ENCODE results near the gene NHS. TPM values are rescaled to one million over a fixed set of nuclear protein-coding genes. Genes with fewer than 3 reads are reported as not detected.

Gene NHS
- total and polyA plus RNA-seq, 2 of the 13 experiments (the other 11 are each of a cell fraction or from before 2014, with no cell fraction given): 0.02 TPM; not detected in 1

DNA sequence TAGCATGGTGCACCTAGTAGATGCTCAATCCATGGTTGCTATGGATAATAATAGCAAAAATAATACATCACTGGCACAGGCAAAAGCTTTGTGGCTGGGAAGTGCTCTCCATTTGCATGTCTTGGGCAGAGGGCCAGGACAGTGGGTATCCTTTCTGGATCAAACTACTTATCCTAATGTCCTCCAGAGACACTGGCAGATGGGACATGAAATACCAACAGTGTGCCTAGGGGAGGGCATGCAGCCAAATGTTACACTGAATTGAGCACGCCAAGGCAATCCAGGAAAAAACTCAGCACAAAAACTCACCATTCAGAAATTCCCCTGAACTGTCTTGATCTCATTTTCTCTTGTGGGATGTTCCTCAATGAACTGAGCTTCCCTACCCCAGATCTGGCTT, 263.7 kb downstream of the NHS start (continued):
- TF ChIP-seq ZBTB46 (CRISPR knock-in tag; IDR thresholded peaks at IDR 0.05; ENCODE audit: borderline replicate concordance) (no peak), PRPF4 (IDR thresholded peaks at IDR 0.05; ENCODE audit: low read depth, low read length, poor library complexity, severe bottlenecking) (no peak), ZBTB3 (CRISPR knock-in tag; IDR thresholded peaks at IDR 0.05; ENCODE audit: borderline replicate concordance, low read depth) (no peak), ZNF24 (IDR thresholded peaks at IDR 0.05) (no peak)
- TF ChIP-seq, protein P1, sequence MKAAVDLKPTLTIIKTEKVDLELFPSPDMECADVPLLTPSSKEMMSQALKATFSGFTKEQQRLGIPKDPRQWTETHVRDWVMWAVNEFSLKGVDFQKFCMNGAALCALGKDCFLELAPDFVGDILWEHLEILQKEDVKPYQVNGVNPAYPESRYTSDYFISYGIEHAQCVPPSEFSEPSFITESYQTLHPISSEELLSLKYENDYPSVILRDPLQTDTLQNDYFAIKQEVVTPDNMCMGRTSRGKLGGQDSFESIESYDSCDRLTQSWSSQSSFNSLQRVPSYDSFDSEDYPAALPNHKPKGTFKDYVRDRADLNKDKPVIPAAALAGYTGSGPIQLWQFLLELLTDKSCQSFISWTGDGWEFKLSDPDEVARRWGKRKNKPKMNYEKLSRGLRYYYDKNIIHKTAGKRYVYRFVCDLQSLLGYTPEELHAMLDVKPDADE (CRISPR knock-in tag; IDR thresholded peaks at IDR 0.05): no peak

DNA sequence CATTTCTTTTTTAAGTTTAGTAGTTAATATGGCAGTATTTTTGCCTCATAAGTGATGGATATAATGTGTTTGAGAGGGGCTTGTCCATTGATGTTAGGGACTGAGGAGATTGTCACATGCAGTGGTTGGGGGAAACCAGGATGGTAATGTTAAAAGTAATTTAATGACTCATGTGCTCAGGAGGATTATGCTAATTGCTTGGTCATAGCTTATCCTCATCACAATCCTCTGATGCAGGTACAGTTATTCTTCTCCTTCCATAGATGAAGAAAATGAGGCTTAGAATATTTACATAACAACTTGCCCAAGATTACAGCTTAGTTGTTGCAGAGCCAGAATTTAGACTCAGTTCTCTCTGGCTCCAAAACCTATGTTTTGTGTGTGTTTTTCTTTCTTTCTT, 267.9 kb downstream of the NHS start:
- no peak overlapping the region for H3K9ac ChIP-seq (ENCODE audit: insufficient read depth, low read depth, low read length)
- in situ Hi-C loops (cut with HindIII; ENCODE audit: extremely low pct_ligation_motif_present, low pct_unique_long_range_greater_than_20kb): no loop called here
- H3K27me3 ChIP-seq (ENCODE audit: control insufficient read depth in 1 of 2, insufficient read depth in 2 of 2, low read length in 2 of 2): no peaks in the 10 kb centered on the region
- H3K79me2 ChIP-seq (ENCODE audit: insufficient read depth, low read length): no peaks in the 10 kb centered on the region
- no peaks in the 10 kb centered on the region for H3K9me3 ChIP-seq (ENCODE audit: low read length)
- no peaks in the 10 kb centered on the region for H4K20me1 ChIP-seq (ENCODE audit: insufficient read depth, low read length)
- no peak for TF ChIP-seq ZNF652 (CRISPR knock-in tag; IDR thresholded peaks at IDR 0.05; ENCODE audit: borderline replicate concordance, low read depth)
- no peak for TF ChIP-seq ZNF746 (CRISPR knock-in tag; IDR thresholded peaks at IDR 0.05)
- no peak for TF ChIP-seq ZNF713 (CRISPR knock-in tag; IDR thresholded peaks at IDR 0.05)
- no peak for TF ChIP-seq ZIK1 (CRISPR knock-in tag; IDR thresholded peaks at IDR 0.05; ENCODE audit: borderline replicate concordance, low read depth)
- TF ChIP-seq HNF4G (IDR thresholded peaks at IDR 0.05; ENCODE audit: borderline replicate concordance, low read depth, low read length): no peak
- TF ChIP-seq HNF4G (CRISPR knock-in tag; IDR thresholded peaks at IDR 0.05; ENCODE audit: borderline replicate concordance, low read depth): no peak
- TF ChIP-seq SOX6 (IDR thresholded peaks at IDR 0.05): no peak
- no peak for TF ChIP-seq SOX6 (CRISPR knock-in tag; IDR thresholded peaks at IDR 0.05)
- no peak for TF ChIP-seq ZNF326 (CRISPR knock-in tag; IDR thresholded peaks at IDR 0.05; ENCODE audit: borderline replicate concordance)
- TF ChIP-seq ELF4 (CRISPR knock-in tag; IDR thresholded peaks at IDR 0.05; ENCODE audit: borderline replicate concordance): no peak
- TF ChIP-seq ATAD3A (CRISPR knock-in tag; IDR thresholded peaks at IDR 0.05): no peak
- no peak for TF ChIP-seq MED13 (CRISPR knock-in tag; IDR thresholded peaks at IDR 0.05)
- TF ChIP-seq RARA (CRISPR knock-in tag; IDR thresholded peaks at IDR 0.05): no peak
- no peak for TF ChIP-seq MZF1 (CRISPR knock-in tag; IDR thresholded peaks at IDR 0.05; ENCODE audit: borderline replicate concordance)
- TF ChIP-seq TGIF2 (CRISPR knock-in tag; IDR thresholded peaks at IDR 0.05): no peak
- TF ChIP-seq, protein P2, sequence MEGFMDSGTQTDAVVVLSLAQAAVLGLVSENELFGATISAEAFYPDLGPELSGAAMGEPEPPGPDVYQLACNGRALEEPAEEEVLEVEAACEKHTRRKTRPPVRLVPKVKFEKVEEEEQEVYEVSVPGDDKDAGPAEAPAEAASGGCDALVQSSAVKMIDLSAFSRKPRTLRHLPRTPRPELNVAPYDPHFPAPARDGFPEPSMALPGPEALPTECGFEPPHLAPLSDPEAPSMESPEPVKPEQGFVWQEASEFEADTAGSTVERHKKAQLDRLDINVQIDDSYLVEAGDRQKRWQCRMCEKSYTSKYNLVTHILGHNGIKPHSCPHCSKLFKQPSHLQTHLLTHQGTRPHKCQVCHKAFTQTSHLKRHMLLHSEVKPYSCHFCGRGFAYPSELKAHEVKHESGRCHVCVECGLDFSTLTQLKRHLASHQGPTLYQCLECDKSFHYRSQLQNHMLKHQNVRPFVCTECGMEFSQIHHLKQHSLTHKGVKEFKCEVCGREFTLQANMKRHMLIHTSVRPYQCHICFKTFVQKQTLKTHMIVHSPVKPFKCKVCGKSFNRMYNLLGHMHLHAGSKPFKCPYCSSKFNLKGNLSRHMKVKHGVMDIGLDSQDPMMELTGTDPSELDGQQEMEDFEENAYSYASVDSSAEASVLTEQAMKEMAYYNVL (CRISPR knock-in tag; IDR thresholded peaks at IDR 0.05; ENCODE audit: borderline replicate concordance): no peak
- no peak for TF ChIP-seq ELF1 (CRISPR knock-in tag; IDR thresholded peaks at IDR 0.05)
- no peak overlapping the region for H3K4me2 ChIP-seq (ENCODE audit: low read depth, low read length)
- ChIA-PET POLR2A (no interaction called here), CTCF (ENCODE audit: low intra/inter-chr PET ratio, low total read pairs) (no interaction called here)
- no peak overlapping the region for H2AFZ ChIP-seq (ENCODE audit: low read length)
- H3K27ac ChIP-seq (ENCODE audit: extremely low read length, insufficient read depth, low read length): no peak overlapping the region
- FAIRE-seq (no peak), ATAC-seq (no peak), DNase-seq (ENCODE audit: low spot score) (no peak)
- no peak overlapping the region for H3K4me3 ChIP-seq (replicated peaks in 1 of 3; ENCODE audit: insufficient read depth in 1 of 3, low read depth in 2 of 3, low read length in 3 of 3)
- BruUV-seq (replicated peaks): no TSS peak
- intact Hi-C loops (cut with micrococcal nuclease; ENCODE audit: unreplicated experiment): no loop called here
- no peaks in the 10 kb centered on the region for H3K36me3 ChIP-seq (replicated peaks in 1 of 2; ENCODE audit: control insufficient read depth in 1 of 2, insufficient read depth in 2 of 2, low read length in 2 of 2)
- no peaks in the 10 kb centered on the region for H3K4me1 ChIP-seq (ENCODE audit: insufficient read depth, low read length)
